B cell (primary cell): ENCODE measurements around the gene PRKCA. TPM values are rescaled to one million over a fixed set of nuclear protein-coding genes. Genes with fewer than 3 reads are reported as not detected.

Source experiments
- ATAC-seq: fragments of 200-7000 bp; cut with Tn5 transposase; one replicate; pipeline ENCODE4 v1.10.0; 2021; ENCODE audit warnings: low read depth, mild to moderate bottlenecking, moderate number of reproducible peaks, moderate library complexity
- CTCF ChIA-PET: fragments of 350-600 bp; sonication (Branson Sonifier 250); formaldehyde crosslinking; loops from one replicate; lab custom pipeline; 2021; ENCODE audit warnings: antibody characterized with exemption, inconsistent platforms; lab: Charles Lee
- POLR2A ChIA-PET: fragments of 350-600 bp; sonication (Branson Sonifier 250); formaldehyde crosslinking; loops from one replicate; lab custom pipeline; 2021; ENCODE audit warnings: antibody characterized with exemption; lab: Charles Lee
- DNase-seq: peaks from one replicate; pipeline ENCODE4 v3.0.0; 2013
- H2AFZ ChIP-seq: 2 replicates; pipeline ENCODE4 v1.6.1; 2012; ENCODE audit warnings: mild to moderate bottlenecking, low read depth, low read length; ENCODE audit not compliant: insufficient read depth, poor library complexity, severe bottlenecking
- H3K27ac ChIP-seq, 2 donors: 1 replicate in 1 of 2; 2 replicates in 1 of 2; pipeline ENCODE4 v1.5.1; 2012 to 2013; ENCODE audit warnings: low read length in 2 of 2, mild to moderate bottlenecking in 2 of 2, moderate library complexity in 1 of 2
- H3K27me3 ChIP-seq, 4 experiments: fragments of 200-600 bp in 1 of 4; sonication (generic) in 1 of 4; replicated peaks in 1 of 4; 1 replicate in 2 of 4; 2 replicates in 2 of 4; pipeline versions ENCODE4 v1.6.1 to v1.7.0; 2013 to 2016; ENCODE audit warnings: low read length in 3 of 4, mild to moderate bottlenecking in 2 of 4, mixed read lengths in 1 of 4, moderate library complexity in 1 of 4; ENCODE audit not compliant: insufficient read depth in 4 of 4, control insufficient read depth in 3 of 4; ENCODE audit errors: control extremely low read depth in 1 of 4
- H3K36me3 ChIP-seq, 2 experiments: replicated peaks in 1 of 2; 1 replicate in 1 of 2; 2 replicates in 1 of 2; pipeline versions ENCODE4 v1.6.1 to v1.7.1; 2013; ENCODE audit warnings: low read length in 1 of 2; ENCODE audit not compliant: insufficient read depth in 2 of 2, control insufficient read depth in 1 of 2; ENCODE audit errors: control extremely low read depth in 1 of 2, extremely low read depth in 1 of 2
- H3K4me1 ChIP-seq, 2 donors: fragments of 200-600 bp in 1 of 2; sonication (generic) in 1 of 2; 1 replicate in 1 of 2; 2 replicates in 1 of 2; pipeline versions ENCODE4 v1.5.1 to v1.6.1; 2013 to 2017; ENCODE audit warnings: low read length in 2 of 2; ENCODE audit not compliant: control insufficient read depth in 2 of 2, insufficient read depth in 2 of 2
- H3K4me2 ChIP-seq: replicated peaks from 2 replicates; pipeline ENCODE3; 2012; ENCODE audit warnings: mild to moderate bottlenecking, low read depth, low read length; ENCODE audit not compliant: poor library complexity, severe bottlenecking
- H3K4me3 ChIP-seq, 5 experiments: fragments of 200-600 bp in 1 of 5; sonication (generic) in 1 of 5; 1 replicate in 3 of 5; 2 replicates in 2 of 5; pipeline versions ENCODE4 v1.5.1 to v1.7.0; 2011 to 2016; ENCODE audit warnings: low read length in 4 of 5, mild to moderate bottlenecking in 4 of 5, low read depth in 2 of 5, control low read depth in 1 of 5, moderate library complexity in 1 of 5; ENCODE audit not compliant: insufficient read depth in 1 of 5; ENCODE audit errors: control extremely low read depth in 1 of 5, extremely low read depth in 1 of 5
- H3K79me2 ChIP-seq: fragments of 200-600 bp; sonication (generic); one replicate; pipeline ENCODE4 v1.6.0; 2016; ENCODE audit warnings: low read length; ENCODE audit not compliant: control insufficient read depth, insufficient read depth
- H3K9ac ChIP-seq: fragments of 200-600 bp; sonication (generic); 2 replicates; pipeline ENCODE4 v1.6.1; 2017; ENCODE audit warnings: mild to moderate bottlenecking, low read length, moderate library complexity
- H3K9me3 ChIP-seq, 3 donors: one replicate each; pipeline versions ENCODE4 v1.6.1 to v1.7.1; 2013; ENCODE audit warnings: low read length in 2 of 3; ENCODE audit not compliant: control insufficient read depth in 2 of 3, insufficient read depth in 1 of 3; ENCODE audit errors: control extremely low read depth in 1 of 3
- H4K20me1 ChIP-seq: 2 replicates; pipeline ENCODE4 v1.6.0; 2012; ENCODE audit warnings: mild to moderate bottlenecking, low read length; ENCODE audit not compliant: insufficient read depth, control insufficient read depth, poor library complexity, severe bottlenecking
- H3K27ac Mint-ChIP-seq: one replicate; pipeline ENCODE4 v1.8.0; 2021; ENCODE audit warnings: mixed read lengths
- H3K27me3 Mint-ChIP-seq: one replicate; pipeline ENCODE4 v1.8.0; 2021; ENCODE audit warnings: mixed read lengths
- H3K4me1 Mint-ChIP-seq: one replicate; pipeline ENCODE4 v1.8.0; 2021; ENCODE audit warnings: mixed read lengths
- H3K4me3 Mint-ChIP-seq: one replicate; pipeline ENCODE4 v1.8.0; 2021; ENCODE audit warnings: mixed read lengths
- H3K9me3 Mint-ChIP-seq: one replicate; pipeline ENCODE4 v1.8.0; 2022; ENCODE audit warnings: mixed read lengths; ENCODE audit not compliant: insufficient read depth
- EZH2 ChIP-seq: IDR thresholded peaks from 2 replicates; pipeline ENCODE4 v1.6.1; 2012; ENCODE audit warnings: borderline replicate concordance, low read depth, mild to moderate bottlenecking, moderate library complexity, low read length; ENCODE audit not compliant: insufficient read depth, poor library complexity, severe bottlenecking
- WGBS: methylation state at CpG from one replicate; pipeline ENCODE4 v1.1.5; 2013; ENCODE audit warnings: missing lambda C conversion rate; ENCODE audit not compliant: insufficient coverage; 5-methylcytosine and 5-hydroxymethylcytosine counted together
- intact Hi-C: fragments of 100-400 bp; cut with micrococcal nuclease; formaldehyde crosslinking; loops from one replicate; pipeline ENCODE4 v1.10.0; 2022
- polyA plus RNA-seq: library from polyadenylated mRNA; depleted of rRNA; stranded (reverse); fragments of >200 nt; gene quantifications from 2 replicates; pipeline ENCODE4 v1.2.3, GENCODE V29; 2012
- total RNA-seq, 2 donors: library from RNA; stranded (reverse); fragments of 120-200 nt in 1 of 2; gene quantifications; 1 replicate in 1 of 2; 2 replicates in 1 of 2; pipeline versions ENCODE4 v1.2.3 to v1.2.4, GENCODE V29; 2013 to 2022
- TF ChIP-seq, protein P1 (sequence below): fragments of 200-600 bp; IDR thresholded peaks from one replicate; pipeline ENCODE4 v1.8.0; 2022; ENCODE audit warnings: antibody characterized with exemption, mild to moderate bottlenecking

Gene PRKCA
- total and polyA plus RNA-seq, 2 donors (not counting 1 experiment from before 2014, with no cell fraction given), result 0.33 to 7.7 TPM

DNA sequence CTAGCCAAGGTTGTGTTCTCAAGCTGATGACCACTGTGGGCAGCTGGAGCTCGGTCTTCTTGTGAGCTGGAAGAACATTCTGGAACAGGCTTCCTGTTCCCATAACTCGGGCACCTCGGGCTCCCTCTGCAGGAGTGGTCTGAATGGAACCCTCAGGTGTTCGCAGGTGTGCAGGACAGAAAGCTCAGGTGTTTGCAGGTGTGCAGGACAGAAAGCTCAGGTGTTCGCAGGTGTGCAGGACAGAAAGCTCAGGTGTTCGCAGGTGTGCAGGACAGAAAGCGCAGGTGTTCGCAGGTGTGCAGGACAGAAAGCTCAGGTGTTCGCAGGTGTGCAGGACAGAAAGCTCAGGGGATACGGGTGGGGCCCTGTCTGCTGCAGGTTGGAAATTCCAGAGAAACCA is 423.5 kb downstream of the PRKCA start:
- Histone ChIP-seq H3K9ac (no peak overlapping the region), H3K79me2 (no peaks in the 10 kb centered on the region), H4K20me1 (no peaks in the 10 kb centered on the region), H3K36me3 (no peaks in the 10 kb centered on the region), H3K27me3 (no peaks in the 10 kb centered on the region), H2AFZ (no peak overlapping the region), H3K27ac (no peak overlapping the region), H3K9me3 (peaks cover 0 to 3% (median 0%) of the 10 kb centered on the region in 3 donors), H3K4me2 (no peak overlapping the region), H3K4me3 (no peak overlapping the region), H3K4me1 (no peaks in the 10 kb centered on the region)
- Mint-ChIP-seq H3K4me3 (no peak overlapping the region), H3K27me3 (no peaks in the 10 kb centered on the region), H3K27ac (no peak overlapping the region), H3K9me3 (no peaks in the 10 kb centered on the region), H3K4me1 (no peaks in the 10 kb centered on the region)
- CTCF ChIA-PET, result no interaction called here
- POLR2A ChIA-PET, result no interaction called here
- TF ChIP-seq, protein P1, sequence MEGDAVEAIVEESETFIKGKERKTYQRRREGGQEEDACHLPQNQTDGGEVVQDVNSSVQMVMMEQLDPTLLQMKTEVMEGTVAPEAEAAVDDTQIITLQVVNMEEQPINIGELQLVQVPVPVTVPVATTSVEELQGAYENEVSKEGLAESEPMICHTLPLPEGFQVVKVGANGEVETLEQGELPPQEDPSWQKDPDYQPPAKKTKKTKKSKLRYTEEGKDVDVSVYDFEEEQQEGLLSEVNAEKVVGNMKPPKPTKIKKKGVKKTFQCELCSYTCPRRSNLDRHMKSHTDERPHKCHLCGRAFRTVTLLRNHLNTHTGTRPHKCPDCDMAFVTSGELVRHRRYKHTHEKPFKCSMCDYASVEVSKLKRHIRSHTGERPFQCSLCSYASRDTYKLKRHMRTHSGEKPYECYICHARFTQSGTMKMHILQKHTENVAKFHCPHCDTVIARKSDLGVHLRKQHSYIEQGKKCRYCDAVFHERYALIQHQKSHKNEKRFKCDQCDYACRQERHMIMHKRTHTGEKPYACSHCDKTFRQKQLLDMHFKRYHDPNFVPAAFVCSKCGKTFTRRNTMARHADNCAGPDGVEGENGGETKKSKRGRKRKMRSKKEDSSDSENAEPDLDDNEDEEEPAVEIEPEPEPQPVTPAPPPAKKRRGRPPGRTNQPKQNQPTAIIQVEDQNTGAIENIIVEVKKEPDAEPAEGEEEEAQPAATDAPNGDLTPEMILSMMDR, result no peak
- TF ChIP-seq EZH2, result no peak
- no peak for DNase-seq
- intact Hi-C loops, result no loop called here
- no peak for ATAC-seq
- 94% methylated on average over 10 of the region's 10 CpGs for WGBS

DNA sequence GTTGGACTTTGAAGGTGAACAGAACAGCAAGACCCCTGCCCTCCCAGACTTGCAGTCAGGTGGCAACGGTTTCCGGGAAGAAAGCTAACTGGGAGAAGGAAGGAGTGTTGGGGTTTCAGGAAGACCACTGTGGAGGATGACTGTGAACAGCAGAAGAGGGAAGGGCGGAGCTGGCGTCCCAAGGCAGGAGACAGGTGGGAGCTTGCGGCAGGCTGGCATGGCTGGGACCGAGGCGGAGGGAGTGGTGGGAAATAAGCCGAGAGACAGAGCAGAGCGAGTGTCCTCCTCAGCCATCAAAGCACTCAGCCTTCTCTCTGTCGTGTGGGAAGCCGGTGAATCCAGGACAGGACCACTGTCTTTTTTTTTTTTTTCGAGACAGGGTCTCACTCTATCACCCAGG is 424.0 kb downstream of the PRKCA start:
- TF ChIP-seq, protein P1, result no peak
- no peak for TF ChIP-seq EZH2
- Histone ChIP-seq H2AFZ (no peak overlapping the region), H3K4me2 (no peak overlapping the region), H3K9me3 (peaks cover 0 to 3% (median 0%) of the 10 kb centered on the region in 3 donors), H3K79me2 (no peaks in the 10 kb centered on the region), H3K9ac (no peak overlapping the region), H3K4me1 (no peaks in the 10 kb centered on the region), H3K4me3 (no peak overlapping the region), H3K27ac (no peak overlapping the region), H3K36me3 (no peaks in the 10 kb centered on the region), H4K20me1 (no peaks in the 10 kb centered on the region), H3K27me3 (no peaks in the 10 kb centered on the region)
- Mint-ChIP-seq H3K9me3 (no peaks in the 10 kb centered on the region), H3K27ac (no peak overlapping the region), H3K27me3 (no peaks in the 10 kb centered on the region), H3K4me3 (no peak overlapping the region), H3K4me1 (no peaks in the 10 kb centered on the region)
- WGBS, result 92% methylated on average over 10 of the region's 12 CpGs
- DNase-seq (no peak), ATAC-seq (no peak)
- intact Hi-C loops, result no loop called here
- ChIA-PET POLR2A (no interaction called here), CTCF (no interaction called here)
